ENCODE data around the gene CCDC110.
"Not testable (repeated sequence)": the region's sequence is repeated elsewhere in the genome, so short reads cannot be mapped to it uniquely, and the experiment has no call there.

CCDC110 gene

DNA sequence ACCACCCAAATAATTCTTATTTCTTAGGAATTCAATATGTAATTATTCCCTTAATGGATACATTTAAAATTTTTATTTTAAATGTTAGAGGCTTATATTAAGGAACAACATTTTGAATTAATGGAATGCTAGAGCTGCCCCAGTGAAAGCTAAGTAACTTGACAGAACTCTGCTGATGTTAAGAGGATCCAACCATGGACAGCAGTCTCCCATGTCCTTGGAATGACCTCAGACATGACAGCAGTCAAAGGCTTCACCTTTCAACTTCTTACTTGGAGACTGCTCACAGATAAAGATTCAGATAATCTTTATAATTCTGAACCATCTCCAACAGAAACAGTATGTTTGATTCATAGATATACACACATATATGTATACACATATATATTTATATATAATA, 46.5 kb upstream of the CCDC110 start:
- ATAC-seq = no peak

DNA sequence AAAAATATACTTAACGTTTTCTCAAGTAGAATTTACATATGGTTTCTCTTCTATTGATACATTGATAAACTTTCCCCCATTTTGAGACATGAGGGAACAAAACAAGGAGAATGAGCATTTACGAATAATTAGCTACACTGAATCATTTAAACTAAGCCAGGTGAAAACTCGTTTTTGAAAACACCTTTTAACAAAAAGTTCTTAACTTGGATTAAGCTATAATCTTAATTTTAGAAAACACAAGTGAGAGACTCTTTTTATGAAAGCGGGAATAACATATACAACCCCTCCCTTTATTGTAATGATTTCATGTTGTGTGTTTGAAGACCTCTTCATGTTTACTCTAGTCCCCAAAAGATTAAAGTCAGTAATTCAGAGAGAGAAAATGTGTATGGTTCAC, 43.7 kb upstream of the CCDC110 start:
- ATAC-seq = no peak
- TF ChIP-seq CSDC2 (CRISPR knock-in tag; IDR thresholded peaks at IDR 0.05) (no peak), TCF4 (CRISPR knock-in tag; IDR thresholded peaks at IDR 0.05; ENCODE audit: borderline replicate concordance) (no peak)
- TF ChIP-seq, protein P1, sequence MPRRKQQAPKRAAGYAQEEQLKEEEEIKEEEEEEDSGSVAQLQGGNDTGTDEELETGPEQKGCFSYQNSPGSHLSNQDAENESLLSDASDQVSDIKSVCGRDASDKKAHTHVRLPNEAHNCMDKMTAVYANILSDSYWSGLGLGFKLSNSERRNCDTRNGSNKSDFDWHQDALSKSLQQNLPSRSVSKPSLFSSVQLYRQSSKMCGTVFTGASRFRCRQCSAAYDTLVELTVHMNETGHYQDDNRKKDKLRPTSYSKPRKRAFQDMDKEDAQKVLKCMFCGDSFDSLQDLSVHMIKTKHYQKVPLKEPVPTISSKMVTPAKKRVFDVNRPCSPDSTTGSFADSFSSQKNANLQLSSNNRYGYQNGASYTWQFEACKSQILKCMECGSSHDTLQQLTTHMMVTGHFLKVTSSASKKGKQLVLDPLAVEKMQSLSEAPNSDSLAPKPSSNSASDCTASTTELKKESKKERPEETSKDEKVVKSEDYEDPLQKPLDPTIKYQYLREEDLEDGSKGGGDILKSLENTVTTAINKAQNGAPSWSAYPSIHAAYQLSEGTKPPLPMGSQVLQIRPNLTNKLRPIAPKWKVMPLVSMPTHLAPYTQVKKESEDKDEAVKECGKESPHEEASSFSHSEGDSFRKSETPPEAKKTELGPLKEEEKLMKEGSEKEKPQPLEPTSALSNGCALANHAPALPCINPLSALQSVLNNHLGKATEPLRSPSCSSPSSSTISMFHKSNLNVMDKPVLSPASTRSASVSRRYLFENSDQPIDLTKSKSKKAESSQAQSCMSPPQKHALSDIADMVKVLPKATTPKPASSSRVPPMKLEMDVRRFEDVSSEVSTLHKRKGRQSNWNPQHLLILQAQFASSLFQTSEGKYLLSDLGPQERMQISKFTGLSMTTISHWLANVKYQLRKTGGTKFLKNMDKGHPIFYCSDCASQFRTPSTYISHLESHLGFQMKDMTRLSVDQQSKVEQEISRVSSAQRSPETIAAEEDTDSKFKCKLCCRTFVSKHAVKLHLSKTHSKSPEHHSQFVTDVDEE (CRISPR knock-in tag; IDR thresholded peaks at IDR 0.05) = no peak

More for the DNA sequence above, 46.5 kb upstream of the CCDC110 start:
- TF ChIP-seq ZNF565 (CRISPR knock-in tag; conservative IDR thresholded peaks at IDR 0.05; ENCODE audit: low read depth) (no peak), GLIS3 (CRISPR knock-in tag; IDR thresholded peaks at IDR 0.05) (no peak)

DNA sequence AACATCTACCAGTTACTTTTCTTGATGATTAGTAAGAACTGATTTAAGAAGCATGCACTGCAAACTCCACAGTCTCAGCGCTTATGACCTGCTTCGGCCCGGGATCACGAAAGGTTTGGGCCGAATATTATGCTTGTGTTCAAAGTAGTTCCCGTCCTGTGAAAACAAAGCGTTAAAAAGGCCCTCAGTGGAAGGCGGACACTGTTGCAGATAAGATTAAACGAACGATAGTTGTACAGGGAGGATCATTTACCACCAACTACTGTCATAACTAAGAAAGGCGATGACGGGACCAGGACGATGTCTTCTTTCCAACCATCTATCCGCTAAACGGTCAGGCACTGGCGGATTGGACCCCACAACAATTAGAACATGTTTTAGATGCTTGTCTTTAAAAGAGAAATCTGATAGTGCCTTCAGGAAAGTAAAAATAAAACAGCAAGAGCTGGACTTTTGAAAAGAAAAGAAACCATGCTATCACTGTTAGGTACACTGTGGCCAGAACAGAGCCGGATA, 42.7 kb upstream of the CCDC110 start:
- no peak for TF ChIP-seq ZNF565 (CRISPR knock-in tag; conservative IDR thresholded peaks at IDR 0.05; ENCODE audit: low read depth)
- TF ChIP-seq ZNF8 (CRISPR knock-in tag; IDR thresholded peaks at IDR 0.05) = no peak
- TF ChIP-seq OSR1 (CRISPR knock-in tag; IDR thresholded peaks at IDR 0.05) = no peak
- TF ChIP-seq TOX (CRISPR knock-in tag; IDR thresholded peaks at IDR 0.05; ENCODE audit: borderline replicate concordance) = no peak
- no peak for TF ChIP-seq ZNF70 (CRISPR knock-in tag; IDR thresholded peaks at IDR 0.05)
- no peak for TF ChIP-seq ESRRG (CRISPR knock-in tag; IDR thresholded peaks at IDR 0.05)
- TF ChIP-seq ZC3H10 (CRISPR knock-in tag; IDR thresholded peaks at IDR 0.05) = no peak
- TF ChIP-seq ARNTL (CRISPR knock-in tag; IDR thresholded peaks at IDR 0.05; ENCODE audit: borderline replicate concordance, low read depth) = no peak
- no peak for TF ChIP-seq CSRNP3 (CRISPR knock-in tag; IDR thresholded peaks at IDR 0.05)
- no peak for TF ChIP-seq PPARA (CRISPR knock-in tag; IDR thresholded peaks at IDR 0.05; ENCODE audit: borderline replicate concordance)
- TF ChIP-seq ZFP3 (CRISPR knock-in tag; IDR thresholded peaks at IDR 0.05) = no peak
- TF ChIP-seq CSDC2 (CRISPR knock-in tag; IDR thresholded peaks at IDR 0.05) = no peak
- no peak for TF ChIP-seq GLIS3 (CRISPR knock-in tag; IDR thresholded peaks at IDR 0.05)
- TF ChIP-seq ZFP30 (CRISPR knock-in tag; IDR thresholded peaks at IDR 0.05) = no peak
- no peak for TF ChIP-seq ISL1 (CRISPR knock-in tag; IDR thresholded peaks at IDR 0.05)
- TF ChIP-seq SNAI2 (CRISPR knock-in tag; IDR thresholded peaks at IDR 0.05) = no peak
- TF ChIP-seq RARB (CRISPR knock-in tag; IDR thresholded peaks at IDR 0.05) = no peak
- ATAC-seq = no peak

DNA sequence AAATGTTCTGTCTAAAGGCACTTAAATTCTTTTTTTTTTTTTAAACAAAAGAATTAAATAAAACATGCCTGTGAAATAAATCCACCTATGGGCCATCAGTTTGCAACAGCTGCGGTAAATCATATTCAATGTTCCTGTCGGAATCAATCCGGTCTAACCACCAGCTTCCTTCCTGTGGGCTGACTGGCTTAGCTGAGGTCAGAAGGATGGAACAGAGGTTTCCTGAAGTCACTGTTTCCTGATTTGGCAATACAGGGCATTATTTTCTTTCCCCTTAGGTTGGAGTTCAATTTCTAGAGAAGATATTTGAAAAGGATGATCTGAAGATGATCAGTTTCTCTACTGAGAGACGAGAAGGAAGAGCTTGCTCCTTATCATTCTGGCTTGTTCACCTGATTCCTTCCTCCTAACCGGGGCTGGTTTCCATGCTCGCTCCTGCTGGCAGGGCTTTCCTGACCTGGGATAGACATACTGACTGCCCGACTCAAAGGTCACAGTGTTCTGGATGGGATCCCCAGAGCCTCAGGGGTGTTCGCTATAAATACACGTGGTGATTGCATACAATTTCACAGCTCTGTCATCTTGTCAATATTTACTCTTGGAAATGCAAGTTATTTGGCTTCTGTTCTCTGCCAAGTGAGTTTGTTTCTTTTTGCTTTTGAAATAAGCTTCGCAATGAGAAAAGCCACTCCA, 42.1 kb upstream of the CCDC110 start:
- TF ChIP-seq ZC3H10 (CRISPR knock-in tag; IDR thresholded peaks at IDR 0.05) = no peak
- no peak for ATAC-seq

- no peak for TF ChIP-seq CREB5 (CRISPR knock-in tag; IDR thresholded peaks at IDR 0.05; ENCODE audit: low read depth)
- no peak for TF ChIP-seq OSR1 (CRISPR knock-in tag; IDR thresholded peaks at IDR 0.05)
- TF ChIP-seq GLIS3 (CRISPR knock-in tag; IDR thresholded peaks at IDR 0.05) = no peak
- TF ChIP-seq SNAI2 (CRISPR knock-in tag; IDR thresholded peaks at IDR 0.05) = no peak
- no peak for TF ChIP-seq ZC3H10 (CRISPR knock-in tag; IDR thresholded peaks at IDR 0.05)
- TF ChIP-seq ZNF565 (CRISPR knock-in tag; conservative IDR thresholded peaks at IDR 0.05; ENCODE audit: low read depth) = no peak
- ATAC-seq = no peak
Observed at GRCh38 chr4:185512516-185512915, 41.0 kb upstream of the CCDC110 start.

- not testable (repeated sequence) for ATAC-seq
Observed at GRCh38 chr4:185511243-185511642, 39.7 kb upstream of the CCDC110 start.
